ENCODE results near the gene MEG3. TPM values are rescaled to one million over a fixed set of nuclear protein-coding genes. Genes with fewer than 3 reads are reported as not detected.
A peak's percentile ranks its signal among the peaks of the same experiment; 100 is the strongest.

Gene MEG3
- total and polyA plus RNA-seq, 4 experiments from 2014 or later, result not detected

- Histone ChIP-seq H3K4me3 (ENCODE audit: low read length in 2 of 2) (no peak overlapping the region), H3K27ac (ENCODE audit: low read depth, low read length) (no peak overlapping the region), H3K4me1 (ENCODE audit: insufficient read depth, low read length) (no peaks in the 10 kb centered on the region), H3K36me3 (ENCODE audit: insufficient read depth, low read length) (no peaks in the 10 kb centered on the region), H3K9me3 (ENCODE audit: control insufficient read depth in 1 of 2, low read length in 2 of 2) (no peaks in the 10 kb centered on the region), H3K27me3 (ENCODE audit: insufficient read depth, low read length) (no peaks in the 10 kb centered on the region)
- Mint-ChIP-seq H3K9me3 (no peaks in the 10 kb centered on the region), H3K36me3 (no peaks in the 10 kb centered on the region), H3K27me3 (peaks cover 24 to 36% of the 10 kb centered on the region in 2 donors), H3K4me1 (no peaks in the 10 kb centered on the region), H3K27ac (peak overlapping the region in 1 of 7 donors; percentile 69), H3K4me3 (no peak overlapping the region)
- DNase-seq, result no peak
- CTCF ChIA-PET (ENCODE audit: partially characterized antibody), result no interaction called here
- intact Hi-C loops (cut with micrococcal nuclease), result no loop called here
- POLR2A ChIA-PET (ENCODE audit: partially characterized antibody), result no interaction called here
Measured at GRCh38 chr14:100894416-100894815, 68.5 kb downstream of the MEG3 start.

GRCh38 chr14:100895411-100895810, 69.5 kb downstream of the MEG3 start:
- no peaks in the 10 kb centered on the region for H3K4me1 ChIP-seq (ENCODE audit: insufficient read depth, low read length)
- Mint-ChIP-seq H3K27ac (no peak overlapping the region), H3K9me3 (no peaks in the 10 kb centered on the region), H3K4me3 (no peak overlapping the region), H3K36me3 (no peaks in the 10 kb centered on the region), H3K27me3 (peaks cover 26 to 38% of the 10 kb centered on the region in 2 donors), H3K4me1 (no peaks in the 10 kb centered on the region)
- intact Hi-C loops (cut with micrococcal nuclease), result no loop called here
- no peaks in the 10 kb centered on the region for H3K9me3 ChIP-seq (ENCODE audit: control insufficient read depth in 1 of 2, low read length in 2 of 2)
- no peaks in the 10 kb centered on the region for H3K36me3 ChIP-seq (ENCODE audit: insufficient read depth, low read length)
- CTCF ChIA-PET (ENCODE audit: partially characterized antibody), result no interaction called here
- no peak overlapping the region for H3K4me3 ChIP-seq (ENCODE audit: low read length in 2 of 2)
- DNase-seq, result no peak
- no peaks in the 10 kb centered on the region for H3K27me3 ChIP-seq (ENCODE audit: insufficient read depth, low read length)
- H3K27ac ChIP-seq (ENCODE audit: low read depth, low read length), result no peak overlapping the region
- POLR2A ChIA-PET (ENCODE audit: partially characterized antibody), result no interaction called here

- H3K4me1 ChIP-seq (ENCODE audit: insufficient read depth, low read length), result no peaks in the 10 kb centered on the region
- no peaks in the 10 kb centered on the region for H3K36me3 Mint-ChIP-seq
- intact Hi-C loops (cut with micrococcal nuclease), result no loop called here
- H3K27me3 ChIP-seq (ENCODE audit: insufficient read depth, low read length), result no peaks in the 10 kb centered on the region
- H3K27ac ChIP-seq (ENCODE audit: low read depth, low read length), result no peak overlapping the region
- no peak overlapping the region for H3K27ac Mint-ChIP-seq
- peaks cover 32 to 38% of the 10 kb centered on the region in 2 donors for H3K27me3 Mint-ChIP-seq
- no peak overlapping the region for H3K4me3 Mint-ChIP-seq
- no peaks in the 10 kb centered on the region for H3K9me3 ChIP-seq (ENCODE audit: control insufficient read depth in 1 of 2, low read length in 2 of 2)
- H3K9me3 Mint-ChIP-seq, result no peaks in the 10 kb centered on the region
- POLR2A ChIA-PET (ENCODE audit: partially characterized antibody), result no interaction called here
- CTCF ChIA-PET (ENCODE audit: partially characterized antibody), result no interaction called here
- DNase-seq, result no peak
- H3K4me1 Mint-ChIP-seq, result no peaks in the 10 kb centered on the region
- H3K36me3 ChIP-seq (ENCODE audit: insufficient read depth, low read length), result no peaks in the 10 kb centered on the region
- no peak overlapping the region for H3K4me3 ChIP-seq (ENCODE audit: low read length in 2 of 2)
Measured at GRCh38 chr14:100896369-100897060, 70.6 kb downstream of the MEG3 start.

- Mint-ChIP-seq H3K9me3 (no peaks in the 10 kb centered on the region), H3K4me1 (no peaks in the 10 kb centered on the region), H3K27me3 (peaks cover 38 to 40% of the 10 kb centered on the region in 2 donors), H3K4me3 (no peak overlapping the region), H3K27ac (no peak overlapping the region), H3K36me3 (no peaks in the 10 kb centered on the region)
- Histone ChIP-seq H3K36me3 (ENCODE audit: insufficient read depth, low read length) (no peaks in the 10 kb centered on the region), H3K4me1 (ENCODE audit: insufficient read depth, low read length) (no peaks in the 10 kb centered on the region), H3K27me3 (ENCODE audit: insufficient read depth, low read length) (no peaks in the 10 kb centered on the region), H3K9me3 (ENCODE audit: control insufficient read depth in 1 of 2, low read length in 2 of 2) (no peaks in the 10 kb centered on the region), H3K4me3 (ENCODE audit: low read length in 2 of 2) (no peak overlapping the region), H3K27ac (ENCODE audit: low read depth, low read length) (no peak overlapping the region)
- ChIA-PET POLR2A (ENCODE audit: partially characterized antibody) (no interaction called here), CTCF (ENCODE audit: partially characterized antibody) (no interaction called here)
- intact Hi-C loops (cut with micrococcal nuclease), result no loop called here
- DNase-seq, result no peak
Measured at GRCh38 chr14:100898465-100898864, 72.5 kb downstream of the MEG3 start.

GRCh38 chr14:100898935-100899883, 73.3 kb downstream of the MEG3 start:
- Histone ChIP-seq H3K4me3 (ENCODE audit: low read length in 2 of 2) (no peak overlapping the region), H3K9me3 (ENCODE audit: control insufficient read depth in 1 of 2, low read length in 2 of 2) (no peaks in the 10 kb centered on the region), H3K4me1 (ENCODE audit: insufficient read depth, low read length) (no peaks in the 10 kb centered on the region), H3K27me3 (ENCODE audit: insufficient read depth, low read length) (no peaks in the 10 kb centered on the region), H3K36me3 (ENCODE audit: insufficient read depth, low read length) (no peaks in the 10 kb centered on the region), H3K27ac (ENCODE audit: low read depth, low read length) (no peak overlapping the region)
- intact Hi-C loops (cut with micrococcal nuclease), result no loop called here
- ChIA-PET CTCF (ENCODE audit: partially characterized antibody) (no interaction called here), POLR2A (ENCODE audit: partially characterized antibody) (no interaction called here)
- no peaks in the 10 kb centered on the region for H3K4me1 Mint-ChIP-seq
- DNase-seq, result no peak
- H3K4me3 Mint-ChIP-seq, result no peak overlapping the region
- peaks cover 38 to 40% of the 10 kb centered on the region in 2 donors for H3K27me3 Mint-ChIP-seq
- H3K9me3 Mint-ChIP-seq, result no peaks in the 10 kb centered on the region
- H3K36me3 Mint-ChIP-seq, result no peaks in the 10 kb centered on the region
- H3K27ac Mint-ChIP-seq, result no peak overlapping the region

- no peak overlapping the region for H3K4me3 ChIP-seq (ENCODE audit: low read length in 2 of 2)
- CTCF ChIA-PET (ENCODE audit: partially characterized antibody), result no interaction called here
- no peaks in the 10 kb centered on the region for H3K4me1 ChIP-seq (ENCODE audit: insufficient read depth, low read length)
- Mint-ChIP-seq H3K36me3 (no peaks in the 10 kb centered on the region), H3K9me3 (no peaks in the 10 kb centered on the region), H3K27me3 (peaks cover 33 to 37% of the 10 kb centered on the region in 2 donors), H3K4me1 (no peaks in the 10 kb centered on the region), H3K4me3 (no peak overlapping the region), H3K27ac (no peak overlapping the region)
- DNase-seq, result no peak
- no peaks in the 10 kb centered on the region for H3K9me3 ChIP-seq (ENCODE audit: control insufficient read depth in 1 of 2, low read length in 2 of 2)
- intact Hi-C loops (cut with micrococcal nuclease), result no loop called here
- no peak overlapping the region for H3K27ac ChIP-seq (ENCODE audit: low read depth, low read length)
- H3K36me3 ChIP-seq (ENCODE audit: insufficient read depth, low read length), result no peaks in the 10 kb centered on the region
- no peaks in the 10 kb centered on the region for H3K27me3 ChIP-seq (ENCODE audit: insufficient read depth, low read length)
- POLR2A ChIA-PET (ENCODE audit: partially characterized antibody), result no interaction called here
Measured at GRCh38 chr14:100899884-100900771, 74.2 kb downstream of the MEG3 start.

GRCh38 chr14:100900837-100901390, 75.0 kb downstream of the MEG3 start:
- Mint-ChIP-seq H3K9me3 (no peaks in the 10 kb centered on the region), H3K4me3 (no peak overlapping the region), H3K27ac (no peak overlapping the region), H3K36me3 (no peaks in the 10 kb centered on the region), H3K27me3 (peaks cover 33 to 36% of the 10 kb centered on the region in 2 donors), H3K4me1 (no peaks in the 10 kb centered on the region)
- intact Hi-C loops (cut with micrococcal nuclease), result no loop called here
- CTCF ChIA-PET (ENCODE audit: partially characterized antibody), result no interaction called here
- Histone ChIP-seq H3K4me3 (ENCODE audit: low read length in 2 of 2) (no peak overlapping the region), H3K4me1 (ENCODE audit: insufficient read depth, low read length) (no peaks in the 10 kb centered on the region), H3K27ac (ENCODE audit: low read depth, low read length) (no peak overlapping the region), H3K9me3 (ENCODE audit: control insufficient read depth in 1 of 2, low read length in 2 of 2) (no peaks in the 10 kb centered on the region), H3K27me3 (ENCODE audit: insufficient read depth, low read length) (no peaks in the 10 kb centered on the region), H3K36me3 (ENCODE audit: insufficient read depth, low read length) (no peaks in the 10 kb centered on the region)
- peak in 1 of 5 donors; percentile 2 for DNase-seq
- POLR2A ChIA-PET (ENCODE audit: partially characterized antibody), result no interaction called here
